ENCODE measurements around the gene MAPK7.

Gene MAPK7

DNA sequence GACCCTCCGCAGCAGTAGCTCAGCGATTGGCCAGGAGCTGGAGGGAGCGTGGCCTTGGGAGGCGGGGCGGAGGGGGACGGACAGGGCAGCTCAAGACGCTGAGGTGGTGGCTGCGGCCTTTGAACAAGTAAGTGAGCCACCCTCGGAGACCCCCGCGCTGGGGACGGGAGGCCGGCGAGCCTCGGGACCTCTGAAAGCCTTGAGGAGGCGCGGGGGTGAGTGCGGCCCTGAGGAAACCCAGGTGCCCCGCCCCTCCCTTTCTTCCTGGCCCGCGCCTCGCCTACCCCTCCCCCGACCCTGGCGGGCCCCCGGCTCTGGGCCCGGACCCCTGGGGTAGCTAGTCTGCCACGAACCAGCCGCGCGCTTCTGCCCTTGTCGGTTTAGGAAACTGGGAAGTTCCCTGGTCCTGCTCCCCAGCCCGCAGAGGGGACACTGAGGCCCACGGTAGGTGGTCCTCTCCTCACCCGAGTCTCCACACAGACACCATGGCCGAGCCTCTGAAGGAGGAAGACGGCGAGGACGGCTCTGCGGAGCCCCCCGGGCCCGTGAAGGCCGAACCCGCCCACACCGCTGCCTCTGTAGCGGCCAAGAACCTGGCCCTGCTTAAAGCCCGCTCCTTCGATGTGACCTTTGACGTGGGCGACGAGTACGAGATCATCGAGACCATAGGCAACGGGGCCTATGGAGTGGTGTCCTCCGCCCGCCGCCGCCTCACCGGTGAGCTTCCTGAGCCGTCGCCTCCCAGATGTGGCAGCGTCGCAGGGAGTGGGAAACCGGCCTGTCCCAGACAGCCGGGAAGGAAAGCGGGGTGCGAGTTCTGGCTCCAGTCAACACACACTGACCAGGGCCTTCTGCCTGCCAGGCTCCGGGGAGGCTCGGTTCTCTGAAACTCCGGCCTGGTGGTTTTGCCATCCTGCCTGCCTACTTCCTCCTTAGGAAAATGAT, at the start of gene MAPK7:
TSS of gene MAPK7 (plus strand) at position 83 of the 945 bp plus-strand sequence. CDS start at position 486, 403 bp downstream.
- no peak for DNase-seq

DNA sequence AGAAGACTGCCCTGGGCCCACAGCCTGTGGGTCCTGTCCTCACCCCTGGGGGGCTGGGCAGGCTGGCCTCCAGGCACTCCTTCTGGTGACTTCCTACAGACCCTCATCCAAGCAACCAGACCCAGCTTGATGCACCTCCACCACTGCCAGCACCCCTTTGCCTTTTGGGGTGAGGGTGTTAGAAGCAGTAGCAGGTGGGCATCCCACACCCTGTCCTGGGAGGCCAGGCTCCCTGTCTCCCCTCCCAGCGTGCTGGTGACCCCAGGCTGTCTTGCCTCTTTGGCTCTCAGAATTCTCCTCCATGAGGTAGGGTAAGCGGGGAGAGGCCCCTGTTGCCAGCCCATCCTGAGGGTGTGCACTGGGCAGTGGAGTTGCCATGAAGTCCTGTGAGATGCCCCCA, 49.2 kb upstream of the MAPK7 start:
- DNase-seq = no peak

DNA sequence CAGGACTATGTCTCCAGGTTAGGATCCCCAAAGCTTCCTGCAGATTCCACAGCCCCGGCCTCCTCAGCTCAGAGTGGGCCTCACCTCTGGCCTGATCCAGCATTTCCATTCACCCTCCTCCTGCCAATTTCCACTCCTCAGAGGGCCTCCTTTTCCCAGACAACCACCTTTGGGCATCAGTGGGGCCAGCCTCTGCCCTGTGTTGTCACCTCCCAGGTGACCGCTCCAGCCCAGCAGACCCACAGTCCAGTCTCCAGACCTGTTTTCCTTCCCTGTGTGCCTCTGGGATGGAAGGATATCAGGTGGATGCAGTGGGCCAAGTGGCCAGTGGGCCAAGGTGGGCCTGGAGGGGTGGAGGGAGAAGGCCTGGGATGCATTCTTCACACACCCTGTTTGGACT, 48.5 kb upstream of the MAPK7 start:
- no peak for DNase-seq

DNA sequence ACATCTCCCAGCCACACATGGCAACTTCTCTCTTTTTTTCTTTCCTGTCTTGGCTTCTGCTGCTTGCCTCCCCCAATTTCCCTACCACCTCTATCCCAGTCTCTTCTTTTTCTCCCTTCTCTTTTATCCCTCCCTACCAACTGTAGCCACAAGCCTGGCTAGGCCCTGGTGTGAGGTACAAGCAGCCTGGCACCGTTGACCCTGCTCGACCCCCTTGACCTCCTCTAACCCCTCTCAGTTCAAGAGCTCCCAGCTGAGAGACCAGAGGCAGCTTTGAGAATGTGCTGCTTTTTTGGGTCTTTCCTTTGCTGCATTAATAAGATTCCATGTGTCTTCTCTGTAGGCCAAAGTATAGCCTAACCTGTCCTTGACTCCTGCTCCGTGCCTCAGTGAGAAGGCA, 48.0 kb upstream of the MAPK7 start:
- no peak for DNase-seq

DNA sequence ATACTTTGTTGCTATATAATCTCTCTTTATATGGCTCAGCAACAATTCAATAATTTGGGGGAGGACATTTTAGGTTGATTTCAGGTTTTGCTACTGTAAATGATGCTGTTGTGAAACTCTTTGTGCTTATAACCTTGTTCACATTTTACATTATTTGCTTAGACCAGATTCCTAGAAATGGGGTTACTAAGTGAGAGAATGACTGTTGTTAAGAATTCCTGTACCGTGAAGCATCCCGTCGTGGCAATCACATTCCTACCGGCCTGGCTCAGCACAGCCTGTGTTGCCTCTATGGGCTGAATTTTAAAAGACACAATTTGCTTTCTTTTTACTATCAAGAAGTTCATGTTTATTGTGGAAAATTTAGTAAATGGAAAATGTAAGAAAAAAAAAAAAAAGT, 47.2 kb upstream of the MAPK7 start:
- no peak for DNase-seq

DNA sequence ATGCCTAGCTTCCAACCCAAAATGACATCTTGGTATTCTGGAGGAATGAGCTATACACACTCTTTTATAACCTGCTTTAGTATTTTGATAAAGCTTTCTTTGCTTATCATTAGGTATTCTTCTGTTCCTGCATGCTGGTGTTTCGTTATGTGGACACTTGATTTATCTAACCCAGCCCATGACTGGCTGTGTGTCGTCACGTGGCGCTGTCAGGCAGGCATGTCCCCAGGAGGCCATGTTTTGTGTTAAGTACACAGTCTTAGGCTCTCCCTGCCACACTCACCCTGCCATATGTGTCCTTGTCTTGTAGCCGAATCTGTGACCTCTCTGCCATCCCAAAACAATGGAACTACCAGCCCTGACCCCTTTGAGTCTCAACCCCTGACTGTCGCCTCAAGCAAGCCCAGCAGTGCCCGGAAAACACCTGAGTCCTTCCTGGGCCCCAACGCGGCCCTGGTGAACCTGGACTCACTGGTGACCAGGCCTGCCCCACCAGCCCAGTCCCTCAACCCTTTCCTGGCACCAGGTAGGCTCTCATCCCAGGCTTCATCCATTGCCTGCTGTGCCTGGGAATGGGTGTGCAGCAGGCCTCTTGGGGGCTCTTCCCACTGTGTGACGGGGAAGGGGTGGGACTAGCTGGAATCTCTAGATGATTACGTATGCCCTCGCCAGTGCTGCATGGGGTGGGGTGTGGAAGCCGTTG, 46.6 kb upstream of the MAPK7 start:
- DNase-seq = no peak

DNA sequence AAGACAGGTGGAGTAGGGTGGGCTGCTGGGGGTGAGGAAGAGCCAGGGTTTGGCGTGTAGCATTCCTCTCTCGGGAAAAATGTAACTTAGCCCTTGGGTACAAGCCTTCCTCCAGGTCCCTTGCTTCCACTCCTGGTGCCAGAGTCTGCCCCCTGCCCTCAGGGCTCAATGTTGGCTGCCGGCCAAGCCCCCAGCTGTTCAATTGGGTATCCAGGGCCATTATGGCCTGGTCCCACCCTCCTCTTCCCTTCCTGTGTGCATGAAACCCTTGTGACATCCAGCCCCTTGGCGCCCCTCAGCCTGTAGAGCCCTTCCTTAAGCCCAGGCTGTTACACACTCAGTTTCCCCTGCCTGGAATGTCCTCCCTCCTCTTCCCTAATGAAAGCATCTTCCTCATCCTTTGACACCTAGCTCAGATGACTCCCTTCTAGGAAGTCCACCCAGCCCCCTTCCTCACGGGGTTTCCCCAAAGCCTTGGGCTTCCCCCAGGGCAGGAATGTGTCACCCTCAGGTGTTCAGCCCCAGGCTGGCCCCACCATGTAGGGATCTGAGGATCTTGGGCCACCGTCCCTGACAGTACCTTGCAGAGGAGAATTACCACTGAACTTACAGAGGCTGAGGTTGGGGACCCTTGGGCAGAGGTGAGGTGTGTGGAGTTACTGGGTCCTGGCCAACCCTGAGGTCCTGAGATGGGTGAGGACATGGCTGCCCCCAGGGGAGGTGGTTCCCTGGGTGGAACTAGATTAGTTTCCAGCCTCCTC, 45.7 kb upstream of the MAPK7 start:
- DNase-seq = peak; percentile 23

DNA sequence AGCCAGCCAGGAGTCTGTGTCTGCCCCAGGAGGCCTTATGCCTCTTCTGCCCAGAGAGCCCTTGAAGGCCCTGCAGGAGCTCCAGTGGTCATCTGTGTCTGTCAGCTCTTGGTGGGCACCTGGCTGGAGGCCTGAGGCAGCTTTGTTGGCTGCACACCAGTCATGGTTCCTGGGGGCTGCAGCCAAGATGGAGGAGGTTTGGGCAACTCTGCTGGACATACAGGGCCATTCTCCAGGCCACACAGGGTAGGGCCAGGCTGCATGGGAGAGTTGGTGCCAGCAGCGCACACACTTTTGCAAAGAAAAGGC, 45.2 kb upstream of the MAPK7 start:
- DNase-seq = no peak

DNA sequence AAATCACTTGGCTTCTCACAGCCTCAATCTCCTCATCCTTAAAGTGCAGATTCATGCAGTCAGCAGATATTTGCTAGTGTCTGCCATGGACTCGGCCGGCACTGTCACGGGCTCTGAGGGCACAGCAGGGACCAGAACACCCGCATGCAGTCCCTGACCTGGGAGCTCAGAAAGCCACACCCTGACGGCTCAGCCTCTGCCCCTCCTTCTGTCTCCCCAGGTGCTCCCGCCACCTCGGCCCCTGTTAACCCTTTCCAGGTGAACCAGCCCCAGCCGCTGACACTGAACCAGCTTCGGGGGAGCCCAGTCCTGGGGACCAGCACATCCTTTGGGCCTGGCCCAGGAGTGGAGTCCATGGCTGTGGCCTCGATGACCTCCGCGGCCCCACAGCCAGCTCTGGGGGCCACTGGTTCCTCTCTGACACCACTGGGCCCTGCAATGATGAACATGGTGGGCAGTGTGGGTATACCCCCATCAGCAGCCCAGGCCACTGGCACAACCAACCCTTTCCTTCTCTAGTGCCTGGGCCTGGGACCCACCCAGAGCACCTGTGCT, 44.5 kb upstream of the MAPK7 start:
- no peak for DNase-seq

DNA sequence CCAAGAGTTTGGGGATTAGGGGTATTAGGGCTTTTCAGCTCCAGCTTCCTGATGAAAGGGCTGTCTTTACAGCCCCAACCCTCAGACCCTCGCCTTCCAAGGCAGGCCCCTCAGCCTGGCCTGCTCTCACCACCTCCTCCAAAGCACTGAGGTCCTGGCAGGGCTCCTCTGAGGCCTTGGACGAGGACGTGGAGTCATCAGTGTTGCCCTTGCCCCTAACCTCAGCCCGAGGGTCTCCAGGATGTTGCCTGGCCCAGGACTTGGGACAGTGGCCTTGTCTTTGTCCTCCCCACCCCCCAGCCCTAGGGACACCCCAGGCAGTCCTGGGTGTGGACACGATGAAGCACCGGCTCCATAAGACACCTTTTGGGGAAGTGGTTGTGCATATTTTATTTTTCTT, 44.0 kb upstream of the MAPK7 start:
- DNase-seq = no peak

DNA sequence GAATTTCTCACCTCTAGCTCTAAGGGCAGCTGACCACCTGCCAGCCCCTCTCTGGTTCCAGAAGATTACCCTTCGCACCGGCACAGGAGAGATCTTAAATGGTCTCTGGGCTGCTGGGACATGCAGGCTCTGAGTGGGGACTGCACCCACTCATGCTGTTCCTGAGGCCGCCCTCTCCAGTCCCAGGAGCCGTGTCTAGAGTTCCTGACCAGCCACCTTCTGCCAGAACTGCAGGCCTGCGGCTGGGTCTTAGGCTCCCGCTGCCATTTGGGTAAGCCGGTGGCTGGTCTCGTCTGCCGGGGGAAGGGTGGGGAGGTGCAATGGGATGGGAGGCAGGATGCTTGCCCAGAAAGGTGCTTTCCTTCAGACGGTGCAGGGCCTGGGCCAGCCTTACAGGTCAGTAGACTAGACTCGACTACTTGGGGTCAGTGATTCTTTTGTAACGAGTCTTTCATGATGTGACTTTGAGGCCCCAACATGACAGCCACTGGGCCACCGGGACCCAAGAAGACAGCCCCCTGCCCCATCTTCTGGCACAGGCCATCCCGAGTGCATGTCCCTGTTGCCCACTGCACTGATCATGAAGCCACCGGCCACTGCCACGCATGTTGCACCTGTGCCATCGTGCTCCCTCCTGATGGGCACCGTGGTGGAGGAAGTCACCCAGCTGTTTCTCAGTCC, 42.2 kb upstream of the MAPK7 start:
- no peak for DNase-seq

DNA sequence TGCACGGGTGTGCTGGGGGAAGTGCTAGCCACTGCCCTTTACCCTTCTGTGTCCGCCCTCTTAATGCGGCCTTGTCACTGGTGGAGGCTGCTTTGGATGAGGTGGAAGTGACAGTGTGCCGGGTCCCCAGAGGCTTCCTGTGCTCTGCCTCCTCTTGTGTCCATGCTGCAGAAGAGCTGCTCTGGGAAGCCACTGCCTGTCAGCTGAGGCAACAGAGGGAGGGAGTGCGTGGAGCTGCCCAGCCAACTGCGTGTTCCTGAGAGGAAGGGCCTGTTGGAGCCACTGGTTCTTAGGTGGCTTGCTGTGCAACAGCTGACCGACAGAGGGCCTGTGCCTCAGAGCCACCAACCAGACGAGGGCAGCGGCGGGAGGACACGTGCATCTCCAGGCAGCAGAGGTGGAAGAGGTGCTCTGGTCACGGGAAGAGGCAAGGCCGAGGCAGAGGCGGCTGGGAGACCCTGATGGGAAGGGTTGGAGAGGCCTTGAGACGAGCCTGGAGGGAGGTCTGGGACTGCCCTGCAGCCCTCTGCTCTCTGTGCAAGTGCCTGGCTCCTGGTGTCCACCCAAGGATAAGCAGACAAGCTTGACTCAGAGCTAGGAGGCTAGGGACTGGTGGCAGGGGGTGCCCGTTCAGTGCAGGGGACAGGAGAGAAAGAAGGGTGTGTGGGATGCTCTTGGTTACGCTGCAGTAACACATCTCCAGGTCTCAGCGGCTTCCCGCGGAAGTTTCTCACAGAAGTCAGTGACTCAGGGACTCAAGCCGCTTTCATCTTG, 41.2 kb upstream of the MAPK7 start:
- no peak for DNase-seq

DNA sequence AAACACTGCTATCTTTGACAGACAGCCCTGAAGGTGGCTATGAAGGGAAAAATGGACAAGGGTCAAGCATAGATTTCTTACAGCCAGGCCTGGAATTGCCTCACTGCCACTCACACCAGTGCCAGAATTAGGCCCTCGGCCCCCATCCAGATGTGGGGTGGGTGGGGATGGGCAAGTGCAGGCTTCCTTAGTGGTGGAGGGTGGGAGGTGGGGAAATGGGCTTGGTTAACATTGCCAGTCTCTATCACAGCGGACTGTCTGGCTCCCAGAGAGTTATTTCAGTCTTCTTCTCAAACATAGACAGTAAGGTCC, 40.6 kb upstream of the MAPK7 start:
- DNase-seq = no peak

DNA sequence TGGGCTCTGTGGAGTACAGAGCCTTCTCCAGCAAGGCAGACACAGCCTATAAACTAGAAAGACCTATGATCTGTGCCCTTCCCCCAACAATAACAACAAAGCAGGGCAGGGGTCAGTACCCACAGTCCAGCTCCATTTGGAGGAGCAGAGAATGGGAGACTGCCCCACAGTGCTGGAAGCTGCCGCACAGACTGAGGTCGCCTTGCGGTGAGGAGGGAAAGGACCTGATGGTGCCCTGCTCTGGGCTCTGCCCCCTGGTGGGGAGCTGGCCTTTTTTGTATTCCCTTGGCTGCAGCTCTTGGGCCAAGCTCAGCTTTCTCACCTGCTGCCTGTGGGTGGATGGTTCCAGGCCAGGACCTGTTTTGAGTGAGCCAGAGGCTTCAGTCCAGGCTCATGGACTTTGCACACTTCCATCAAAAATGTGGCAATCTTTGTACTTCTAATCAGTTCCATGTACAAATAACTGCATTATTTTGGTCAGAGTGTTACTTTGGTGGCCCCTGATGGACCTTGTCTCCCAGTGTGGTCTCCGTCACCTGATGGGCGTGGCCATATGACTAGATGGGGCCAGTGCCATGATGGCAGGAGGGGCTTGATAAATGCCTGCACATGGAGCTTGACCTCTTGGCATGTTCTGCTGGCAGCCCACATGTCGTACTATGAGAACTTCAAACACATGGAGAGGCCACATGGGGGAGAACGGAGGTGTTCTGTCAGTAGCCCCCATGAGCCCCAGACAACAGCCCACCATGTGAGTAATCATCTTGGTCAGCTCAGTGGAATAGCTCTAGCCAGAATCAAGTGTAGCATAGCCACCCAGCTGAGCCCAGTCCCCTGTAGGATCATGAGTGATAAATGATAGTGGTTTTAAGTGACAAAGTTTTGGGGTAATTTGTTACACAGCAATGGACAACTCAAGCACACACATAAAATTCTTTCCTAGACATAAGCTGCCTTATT, 40.0 kb upstream of the MAPK7 start:
- peak; percentile 63 for DNase-seq

DNA sequence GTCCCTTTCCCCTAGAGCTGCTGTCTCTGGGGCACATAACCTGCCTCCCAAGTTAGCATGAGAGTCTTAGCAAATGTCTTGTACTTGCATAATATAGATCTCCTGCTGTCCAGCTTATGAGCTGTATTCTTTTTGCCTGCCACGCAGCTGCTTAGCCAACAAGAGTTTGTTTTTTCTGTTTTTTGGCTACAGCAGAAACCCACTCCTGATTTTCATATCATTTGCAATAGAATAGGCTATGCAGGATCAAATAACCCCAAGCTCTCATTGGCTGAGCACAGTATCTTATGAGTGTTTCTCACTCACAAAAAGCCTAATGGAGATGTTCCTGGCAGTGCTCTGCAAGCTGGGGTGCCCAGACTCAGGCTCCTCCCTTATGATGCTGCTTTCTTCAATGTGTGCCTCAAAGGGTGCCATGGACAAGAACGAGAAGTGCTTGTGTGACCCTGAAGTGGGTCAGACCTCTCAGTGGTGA, 38.9 kb upstream of the MAPK7 start:
- DNase-seq = no peak

DNA sequence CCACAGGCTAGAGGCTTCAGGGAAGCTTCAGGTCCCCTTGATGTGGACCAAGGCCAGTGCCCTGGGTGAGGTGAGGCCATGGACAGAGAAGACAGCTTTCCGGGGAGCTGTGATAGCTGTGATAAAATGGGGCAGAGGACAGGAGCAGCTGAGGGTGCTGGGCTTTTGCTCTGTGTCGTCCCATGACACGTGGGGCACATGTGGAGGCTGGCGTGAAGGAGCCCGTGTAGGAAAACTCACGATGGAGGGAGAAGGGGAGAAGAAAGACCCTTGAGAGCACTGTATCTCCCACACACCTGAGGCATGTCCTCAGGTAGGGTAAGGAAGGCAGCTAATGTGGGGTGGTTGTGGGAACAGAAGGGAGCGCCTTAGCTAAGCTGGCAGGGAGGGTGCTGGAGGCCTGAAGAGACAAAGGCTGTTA, 37.1 kb upstream of the MAPK7 start:
- no peak for DNase-seq

DNA sequence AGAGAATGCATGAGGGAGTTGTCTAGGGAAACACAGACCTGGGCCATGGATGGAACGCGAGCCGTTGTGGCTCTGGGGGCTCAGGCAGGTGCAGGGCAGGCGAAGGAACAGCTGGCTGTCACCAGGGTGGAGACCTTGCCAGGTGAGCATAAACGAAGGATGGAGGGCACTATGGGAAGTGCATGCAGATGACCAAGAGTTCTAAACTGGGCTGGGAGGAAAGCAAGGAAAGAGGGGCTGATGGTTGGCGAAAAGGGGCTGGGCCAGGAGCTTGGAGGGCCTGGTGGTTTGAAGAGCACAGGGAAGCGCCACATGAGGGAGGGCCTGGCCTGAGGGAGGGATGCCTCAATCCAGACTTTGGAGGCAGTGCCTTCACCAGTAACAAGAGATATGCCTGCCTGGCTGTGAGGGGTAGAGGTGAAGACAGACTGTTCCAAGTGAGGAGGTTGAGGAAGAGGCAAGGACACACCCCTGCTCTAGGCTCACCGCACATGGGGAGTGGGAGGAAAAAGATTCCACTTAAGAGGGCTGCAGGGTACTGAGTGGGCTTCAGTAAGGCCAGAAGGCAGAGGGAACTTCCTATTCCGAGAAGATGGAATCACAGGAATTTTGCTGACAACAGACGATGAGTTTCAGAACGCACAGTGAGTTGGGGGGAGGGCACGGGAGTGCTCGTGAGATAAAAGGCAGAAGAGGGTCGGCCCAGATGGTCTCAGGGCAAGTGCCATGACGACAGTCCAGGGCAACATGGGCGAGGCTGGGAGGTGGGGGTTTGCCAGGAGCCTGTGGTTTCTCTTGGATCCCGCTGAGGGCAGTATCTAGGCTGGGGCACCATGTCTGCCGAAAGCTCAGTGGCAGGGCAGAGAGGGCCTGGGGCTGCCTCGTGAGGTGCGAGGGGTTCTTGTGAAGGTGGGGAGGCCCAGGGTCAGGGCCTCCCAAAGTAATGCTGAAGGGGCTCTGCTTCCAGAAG, 36.4 kb upstream of the MAPK7 start:
- DNase-seq = no peak

DNA sequence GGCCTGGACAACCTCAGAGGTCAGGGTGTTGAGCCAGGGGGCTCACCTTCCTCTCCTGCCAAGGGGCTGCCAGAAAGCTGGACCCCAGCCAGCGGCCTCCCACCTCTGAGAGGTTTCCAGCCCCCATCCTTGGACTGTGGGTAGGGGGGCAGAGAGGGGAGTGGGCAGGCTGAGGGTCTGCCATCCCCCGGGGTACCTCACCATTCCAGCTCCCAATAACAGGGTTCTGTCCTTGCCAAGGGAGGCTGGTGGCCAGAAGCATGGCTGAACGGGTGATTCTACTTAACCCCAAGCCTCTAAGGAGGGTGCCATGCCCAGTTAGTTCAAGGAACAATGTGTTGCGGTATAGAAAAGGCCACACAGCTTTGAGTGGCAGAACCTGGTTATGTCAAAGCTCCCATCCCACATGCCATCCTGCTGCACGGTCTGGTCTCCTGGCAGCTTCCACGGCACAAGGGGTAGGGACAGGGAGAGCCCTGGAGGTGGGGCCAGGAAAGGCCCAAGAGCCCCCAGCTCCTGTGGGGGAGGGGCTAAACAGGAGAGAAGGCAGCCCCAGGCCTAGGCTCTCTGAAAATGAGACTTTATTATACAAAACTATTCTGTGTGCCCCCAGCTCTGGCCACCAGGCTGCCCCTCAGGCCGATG, 35.6 kb upstream of the MAPK7 start:
- DNase-seq = no peak

DNA sequence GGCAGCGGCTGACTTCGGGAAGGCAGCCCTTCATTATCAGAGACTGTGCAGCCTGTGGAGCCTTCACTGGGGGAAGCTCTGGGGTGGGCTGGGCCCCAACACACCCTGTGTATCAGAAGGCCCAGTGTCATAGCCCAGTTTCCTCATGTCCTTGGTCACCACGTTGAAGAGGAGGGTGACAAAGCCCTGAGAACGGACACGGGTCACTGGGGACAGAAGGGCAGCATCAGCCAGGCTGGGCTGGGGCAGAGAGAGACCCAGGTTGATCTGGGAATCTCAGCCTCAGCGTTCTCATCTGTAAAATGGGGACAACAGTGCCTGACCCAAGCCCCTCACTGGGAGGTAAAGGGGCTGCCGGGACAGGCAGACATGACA, 35.1 kb upstream of the MAPK7 start:
- no peak for DNase-seq

Measured in activated CD4-positive, alpha-beta T cell treated with anti-CD3 and anti-CD28 coated beads, Interleukin-10, Interleukin-2, amounts not matched to agents 100 ng/mL and 50 ng/mL, durations not matched to agents 16 hours and 8 hours (primary cell).